NCI-H2029 treated with DMSO at 0.1 percent for 48 hours (cell line): Measurements from ENCODE around the gene CRACDL.
"Not testable (repeated sequence)": the region's sequence is repeated elsewhere in the genome, so short reads cannot be mapped to it uniquely, and the experiment has no call there.

Experiments used
- DNase-seq: peaks from one replicate; lab custom pipeline; 2025; lab: John Stamatoyannopoulos, UW

Gene CRACDL

GRCh38 chr2:98907966-98908905 is 27.8 kb downstream of the CRACDL start:
- no peak for DNase-seq

- no peak for DNase-seq
Observed at GRCh38 chr2:98907385-98907784, 28.6 kb downstream of the CRACDL start.

GRCh38 chr2:98903767-98904485 is 32.1 kb downstream of the CRACDL start:
- DNase-seq: peak; percentile 51

GRCh38 chr2:98903064-98903355 is 33.0 kb downstream of the CRACDL start:
- DNase-seq: no peak

GRCh38 chr2:98902209-98903063 is 33.6 kb downstream of the CRACDL start:
- no peak for DNase-seq

GRCh38 chr2:98901702-98902101 is 34.3 kb downstream of the CRACDL start:
- no peak for DNase-seq

- DNase-seq: no peak
Observed at GRCh38 chr2:98901291-98901690, 34.7 kb downstream of the CRACDL start.

GRCh38 chr2:98900721-98901120 is 35.3 kb downstream of the CRACDL start:
- peak; percentile 35 for DNase-seq

- DNase-seq: not testable (repeated sequence)
Observed at GRCh38 chr2:98899703-98900078, 36.3 kb downstream of the CRACDL start.

- DNase-seq: peak; percentile 83
Observed at GRCh38 chr2:98899041-98899702, 36.9 kb downstream of the CRACDL start.

- DNase-seq: no peak
Observed at GRCh38 chr2:98898423-98898841, 37.6 kb downstream of the CRACDL start.

GRCh38 chr2:98897746-98898145 is 38.3 kb downstream of the CRACDL start:
- DNase-seq: no peak

- DNase-seq: no peak
Observed at GRCh38 chr2:98896944-98897343, 39.1 kb downstream of the CRACDL start.

GRCh38 chr2:98896416-98896815 is 39.6 kb downstream of the CRACDL start:
- DNase-seq: no peak

GRCh38 chr2:98895901-98896300 is 40.1 kb downstream of the CRACDL start:
- no peak for DNase-seq

- DNase-seq: no peak
Observed at GRCh38 chr2:98895221-98895620, 40.8 kb downstream of the CRACDL start.

- DNase-seq: no peak
Observed at GRCh38 chr2:98894331-98895000, 41.6 kb downstream of the CRACDL start.

GRCh38 chr2:98893911-98894321 is 42.1 kb downstream of the CRACDL start:
- DNase-seq: no peak

GRCh38 chr2:98892871-98893270 is 43.2 kb downstream of the CRACDL start:
- no peak for DNase-seq

GRCh38 chr2:98891591-98891990 is 44.4 kb downstream of the CRACDL start:
- DNase-seq: no peak

GRCh38 chr2:98886066-98886554 is 49.9 kb downstream of the CRACDL start:
- DNase-seq: no peak
